Measurements from ENCODE around the gene ATP2B1. TPM values are rescaled to one million over a fixed set of nuclear protein-coding genes. Genes with fewer than 3 reads are reported as not detected.

Gene ATP2B1
- total RNA-seq, 2 donors from 2014 or later = 14.9 to 18.5 TPM

GRCh38 chr12:89663577-89664357 is 44.9 kb downstream of the ATP2B1 start:
- Histone ChIP-seq H3K27ac (peak overlapping the region in 1 of 2 donors; percentile 6), H3K4me1 (peaks cover 0 to 34% of the 10 kb centered on the region in 2 donors), H3K4me3 (no peak overlapping the region), H3K36me3 (no peaks in the 10 kb centered on the region), H3K27me3 (no peaks in the 10 kb centered on the region), H3K9me3 (no peaks in the 10 kb centered on the region)
- no peak for TF ChIP-seq CTCF (IDR thresholded peaks at IDR 0.05)
- DNase-seq (ENCODE audit: low spot score) = no peak

- H3K4me3 ChIP-seq = no peak overlapping the region
- H3K36me3 ChIP-seq = no peaks in the 10 kb centered on the region
- no peaks in the 10 kb centered on the region for H3K27me3 ChIP-seq
- no peaks in the 10 kb centered on the region for H3K9me3 ChIP-seq
- H3K27ac ChIP-seq = no peak overlapping the region
- peaks cover 0 to 34% of the 10 kb centered on the region in 2 donors for H3K4me1 ChIP-seq
- no peak for TF ChIP-seq CTCF (IDR thresholded peaks at IDR 0.05)
- DNase-seq (ENCODE audit: low spot score) = no peak
These were observed 46.0 kb downstream of the ATP2B1 start for GRCh38 chr12:89662623-89663022.

- DNase-seq (ENCODE audit: low spot score) = no peak
- no peak overlapping the region for H3K4me3 ChIP-seq
- TF ChIP-seq CTCF (IDR thresholded peaks at IDR 0.05) = no peak
- peaks cover 0 to 34% of the 10 kb centered on the region in 2 donors for H3K4me1 ChIP-seq
- no peaks in the 10 kb centered on the region for H3K36me3 ChIP-seq
- H3K27ac ChIP-seq = no peak overlapping the region
- no peaks in the 10 kb centered on the region for H3K27me3 ChIP-seq
- H3K9me3 ChIP-seq = no peaks in the 10 kb centered on the region
These were observed 46.8 kb downstream of the ATP2B1 start for GRCh38 chr12:89661706-89662330.

- Histone ChIP-seq H3K4me3 (no peak overlapping the region), H3K9me3 (no peaks in the 10 kb centered on the region), H3K27me3 (no peaks in the 10 kb centered on the region), H3K36me3 (no peaks in the 10 kb centered on the region), H3K27ac (no peak overlapping the region), H3K4me1 (peaks cover 0 to 15% of the 10 kb centered on the region in 2 donors)
- DNase-seq (ENCODE audit: low spot score) = no peak
- TF ChIP-seq CTCF (IDR thresholded peaks at IDR 0.05) = no peak
These were observed 50.9 kb downstream of the ATP2B1 start for GRCh38 chr12:89657739-89658138.

- H3K4me1 ChIP-seq = peaks cover 0 to 9% of the 10 kb centered on the region in 2 donors
- no peak for DNase-seq (ENCODE audit: low spot score)
- H3K9me3 ChIP-seq = no peaks in the 10 kb centered on the region
- H3K4me3 ChIP-seq = no peak overlapping the region
- no peaks in the 10 kb centered on the region for H3K36me3 ChIP-seq
- H3K27ac ChIP-seq = no peak overlapping the region
- no peak for TF ChIP-seq CTCF (IDR thresholded peaks at IDR 0.05)
- no peaks in the 10 kb centered on the region for H3K27me3 ChIP-seq
These were observed 51.6 kb downstream of the ATP2B1 start for GRCh38 chr12:89657066-89657465.

All from right atrium auricular region (tissue), 2 donors.